Measurements from ENCODE around the gene SFSWAP.
"Not testable (repeated sequence)": the region's sequence is repeated elsewhere in the genome, so short reads cannot be mapped to it uniquely, and the experiment has no call there.

SFSWAP gene

GRCh38 chr12:131710464-131711457, at the start of gene SFSWAP:
Gene SFSWAP (plus strand): TSS chr12:131711090. CDS start chr12:131711230, 140 bp downstream.
- peak; percentile 73 for DNase-seq (ENCODE audit: low read depth)

- DNase-seq (ENCODE audit: low read depth) = not testable (repeated sequence)
Measured at GRCh38 chr12:131661170-131661985, 49.5 kb upstream of the SFSWAP start.

GRCh38 chr12:131661986-131662288, 49.0 kb upstream of the SFSWAP start:
- not testable (repeated sequence) for DNase-seq (ENCODE audit: low read depth)

- DNase-seq (ENCODE audit: low read depth) = not testable (repeated sequence)
Measured at GRCh38 chr12:131662346-131662745, 48.5 kb upstream of the SFSWAP start.

GRCh38 chr12:131665666-131666065, 45.2 kb upstream of the SFSWAP start:
- not testable (repeated sequence) for DNase-seq (ENCODE audit: low read depth)

- not testable (repeated sequence) for DNase-seq (ENCODE audit: low read depth)
Measured at GRCh38 chr12:131666486-131666885, 44.4 kb upstream of the SFSWAP start.

GRCh38 chr12:131666978-131667601, 43.8 kb upstream of the SFSWAP start:
- not testable (repeated sequence) for DNase-seq (ENCODE audit: low read depth)

GRCh38 chr12:131671276-131671675, 39.6 kb upstream of the SFSWAP start:
- no peak for DNase-seq (ENCODE audit: low read depth)

GRCh38 chr12:131671871-131672270, 39.0 kb upstream of the SFSWAP start:
- no peak for DNase-seq (ENCODE audit: low read depth)

- DNase-seq (ENCODE audit: low read depth) = no peak
Measured at GRCh38 chr12:131672311-131672940, 38.5 kb upstream of the SFSWAP start.

- DNase-seq (ENCODE audit: low read depth) = no peak
Measured at GRCh38 chr12:131672941-131673887, 37.7 kb upstream of the SFSWAP start.

GRCh38 chr12:131673888-131674257, 37.0 kb upstream of the SFSWAP start:
- no peak for DNase-seq (ENCODE audit: low read depth)

GRCh38 chr12:131674373-131674772, 36.5 kb upstream of the SFSWAP start:
- no peak for DNase-seq (ENCODE audit: low read depth)

GRCh38 chr12:131675126-131676080, 35.5 kb upstream of the SFSWAP start:
- no peak for DNase-seq (ENCODE audit: low read depth)

GRCh38 chr12:131676544-131676943, 34.3 kb upstream of the SFSWAP start:
- DNase-seq (ENCODE audit: low read depth) = no peak

- DNase-seq (ENCODE audit: low read depth) = not testable (repeated sequence)
Measured at GRCh38 chr12:131677067-131677466, 33.8 kb upstream of the SFSWAP start.

GRCh38 chr12:131677699-131678098, 33.2 kb upstream of the SFSWAP start:
- DNase-seq (ENCODE audit: low read depth) = no peak

GRCh38 chr12:131678389-131679181, 32.3 kb upstream of the SFSWAP start:
- not testable (repeated sequence) for DNase-seq (ENCODE audit: low read depth)

GRCh38 chr12:131679186-131679585, 31.7 kb upstream of the SFSWAP start:
- not testable (repeated sequence) for DNase-seq (ENCODE audit: low read depth)
